ENCODE results near the gene MAML3. TPM values are rescaled to one million over a fixed set of nuclear protein-coding genes. Genes with fewer than 3 reads are reported as not detected.

Gene MAML3
- total RNA-seq, 1 experiment from 2014 or later, result 12.1 TPM

- Mint-ChIP-seq H3K27ac (ENCODE audit: unreplicated experiment) (no peak overlapping the region), H3K9me3 (ENCODE audit: unreplicated experiment) (no peaks in the 10 kb centered on the region), H3K4me3 (ENCODE audit: unreplicated experiment) (no peak overlapping the region), H3K4me1 (ENCODE audit: low read depth, unreplicated experiment) (peaks cover 12% of the 10 kb centered on the region), H3K36me3 (ENCODE audit: insufficient read depth, unreplicated experiment) (no peaks in the 10 kb centered on the region), H3K27me3 (ENCODE audit: insufficient read depth, unreplicated experiment) (no peaks in the 10 kb centered on the region)
- Histone ChIP-seq H3K36me3 (ENCODE audit: control insufficient read depth, insufficient read depth, low read length) (no peaks in the 10 kb centered on the region), H3K4me1 (no peaks in the 10 kb centered on the region), H3K4me3 (ENCODE audit: low read depth, low read length) (no peak overlapping the region), H3K9me3 (no peaks in the 10 kb centered on the region), H3K27me3 (replicated peaks; ENCODE audit: control insufficient read depth, insufficient read depth, low read length) (no peaks in the 10 kb centered on the region)
- POLR2A ChIA-PET, result no interaction called here
- intact Hi-C loops (cut with micrococcal nuclease; ENCODE audit: unreplicated experiment), result no loop called here
- DNase-seq, result no peak
- BruUV-seq (replicated peaks), result no TSS peak
- CTCF ChIA-PET, result no interaction called here
- TF ChIP-seq, protein P1, sequence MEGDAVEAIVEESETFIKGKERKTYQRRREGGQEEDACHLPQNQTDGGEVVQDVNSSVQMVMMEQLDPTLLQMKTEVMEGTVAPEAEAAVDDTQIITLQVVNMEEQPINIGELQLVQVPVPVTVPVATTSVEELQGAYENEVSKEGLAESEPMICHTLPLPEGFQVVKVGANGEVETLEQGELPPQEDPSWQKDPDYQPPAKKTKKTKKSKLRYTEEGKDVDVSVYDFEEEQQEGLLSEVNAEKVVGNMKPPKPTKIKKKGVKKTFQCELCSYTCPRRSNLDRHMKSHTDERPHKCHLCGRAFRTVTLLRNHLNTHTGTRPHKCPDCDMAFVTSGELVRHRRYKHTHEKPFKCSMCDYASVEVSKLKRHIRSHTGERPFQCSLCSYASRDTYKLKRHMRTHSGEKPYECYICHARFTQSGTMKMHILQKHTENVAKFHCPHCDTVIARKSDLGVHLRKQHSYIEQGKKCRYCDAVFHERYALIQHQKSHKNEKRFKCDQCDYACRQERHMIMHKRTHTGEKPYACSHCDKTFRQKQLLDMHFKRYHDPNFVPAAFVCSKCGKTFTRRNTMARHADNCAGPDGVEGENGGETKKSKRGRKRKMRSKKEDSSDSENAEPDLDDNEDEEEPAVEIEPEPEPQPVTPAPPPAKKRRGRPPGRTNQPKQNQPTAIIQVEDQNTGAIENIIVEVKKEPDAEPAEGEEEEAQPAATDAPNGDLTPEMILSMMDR (IDR thresholded peaks at IDR 0.05; ENCODE audit: insufficient read depth in 1 of 2, low read depth in 1 of 2, low read length in 1 of 2, severe bottlenecking in 1 of 2, unreplicated experiment in 1 of 2), result no peak
Observed at GRCh38 chr4:139822391-139822790, 331.6 kb downstream of the MAML3 start.

GRCh38 chr4:139819082-139819481, 334.9 kb downstream of the MAML3 start:
- POLR2A ChIA-PET, result no interaction called here
- no peaks in the 10 kb centered on the region for H3K36me3 Mint-ChIP-seq (ENCODE audit: insufficient read depth, unreplicated experiment)
- H3K4me3 ChIP-seq (ENCODE audit: low read depth, low read length), result no peak overlapping the region
- no peaks in the 10 kb centered on the region for H3K27me3 Mint-ChIP-seq (ENCODE audit: insufficient read depth, unreplicated experiment)
- H3K4me1 ChIP-seq, result no peaks in the 10 kb centered on the region
- CTCF ChIA-PET, result no interaction called here
- intact Hi-C loops (cut with micrococcal nuclease; ENCODE audit: unreplicated experiment), result no loop called here
- H3K9me3 ChIP-seq, result no peaks in the 10 kb centered on the region
- DNase-seq, result no peak
- H3K27ac Mint-ChIP-seq (ENCODE audit: unreplicated experiment), result no peak overlapping the region
- H3K4me3 Mint-ChIP-seq (ENCODE audit: unreplicated experiment), result no peak overlapping the region
- no peaks in the 10 kb centered on the region for H3K27me3 ChIP-seq (replicated peaks; ENCODE audit: control insufficient read depth, insufficient read depth, low read length)
- no peaks in the 10 kb centered on the region for H3K9me3 Mint-ChIP-seq (ENCODE audit: unreplicated experiment)
- peaks cover 15% of the 10 kb centered on the region for H3K4me1 Mint-ChIP-seq (ENCODE audit: low read depth, unreplicated experiment)
- no TSS peak for BruUV-seq (replicated peaks)
- H3K36me3 ChIP-seq (ENCODE audit: control insufficient read depth, insufficient read depth, low read length), result no peaks in the 10 kb centered on the region
- TF ChIP-seq, protein P1 (IDR thresholded peaks at IDR 0.05; ENCODE audit: insufficient read depth in 1 of 2, low read depth in 1 of 2, low read length in 1 of 2, severe bottlenecking in 1 of 2, unreplicated experiment in 1 of 2), result no peak

DNA sequence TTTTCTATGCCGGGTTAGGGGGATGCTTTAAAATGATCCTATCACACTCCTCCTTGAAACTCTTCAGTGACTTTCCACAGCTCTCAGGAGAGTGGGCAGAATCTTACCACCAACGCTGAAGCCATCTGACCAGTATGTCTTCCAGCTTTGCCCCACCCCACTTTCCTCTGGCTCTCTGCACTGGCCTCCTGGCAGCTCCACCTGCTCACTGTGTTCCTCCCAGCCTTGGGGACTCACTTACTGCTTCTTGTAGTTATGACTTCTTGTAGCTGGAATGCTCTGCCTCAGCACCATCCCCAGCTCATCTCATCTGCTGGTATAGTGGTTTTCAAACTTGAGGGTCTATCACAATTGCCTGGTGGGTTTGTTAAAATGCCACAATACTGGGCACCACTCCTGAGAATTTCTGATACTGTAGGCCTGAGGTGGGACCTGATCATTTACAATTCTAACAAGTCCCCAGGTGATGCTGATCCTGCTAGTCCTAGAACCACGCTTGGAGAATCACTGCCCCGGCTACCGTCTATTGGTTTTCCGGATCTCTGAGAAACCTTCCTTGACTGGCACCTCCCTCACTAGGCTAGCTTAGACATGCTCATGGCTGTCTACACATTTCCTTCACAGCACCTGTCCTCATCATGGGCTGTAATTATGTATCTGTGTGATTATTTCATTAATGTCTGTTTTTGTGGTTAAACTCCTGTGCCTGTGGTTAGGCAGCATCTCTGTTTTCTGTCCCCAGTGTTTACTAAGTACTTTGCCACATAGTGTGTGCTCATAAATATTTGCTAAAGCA, 336.1 kb downstream of the MAML3 start:
- POLR2A ChIA-PET, result no interaction called here
- DNase-seq, result no peak
- TF ChIP-seq, protein P1 (IDR thresholded peaks at IDR 0.05; ENCODE audit: insufficient read depth in 1 of 2, low read depth in 1 of 2, low read length in 1 of 2, severe bottlenecking in 1 of 2, unreplicated experiment in 1 of 2), result no peak
- intact Hi-C loops (cut with micrococcal nuclease; ENCODE audit: unreplicated experiment), result no loop called here
- Mint-ChIP-seq H3K27me3 (ENCODE audit: insufficient read depth, unreplicated experiment) (no peaks in the 10 kb centered on the region), H3K4me3 (ENCODE audit: unreplicated experiment) (no peak overlapping the region), H3K27ac (ENCODE audit: unreplicated experiment) (no peak overlapping the region), H3K4me1 (ENCODE audit: low read depth, unreplicated experiment) (peaks cover 15% of the 10 kb centered on the region), H3K9me3 (ENCODE audit: unreplicated experiment) (no peaks in the 10 kb centered on the region), H3K36me3 (ENCODE audit: insufficient read depth, unreplicated experiment) (no peaks in the 10 kb centered on the region)
- H3K27me3 ChIP-seq (replicated peaks; ENCODE audit: control insufficient read depth, insufficient read depth, low read length), result no peaks in the 10 kb centered on the region
- BruUV-seq (replicated peaks), result no TSS peak
- H3K9me3 ChIP-seq, result no peaks in the 10 kb centered on the region
- H3K4me3 ChIP-seq (ENCODE audit: low read depth, low read length), result no peak overlapping the region
- CTCF ChIA-PET, result no interaction called here
- H3K36me3 ChIP-seq (ENCODE audit: control insufficient read depth, insufficient read depth, low read length), result no peaks in the 10 kb centered on the region
- no peaks in the 10 kb centered on the region for H3K4me1 ChIP-seq

All from Caco-2 (cell line).